ENCODE results near the gene CMPK2. TPM values are rescaled to one million over a fixed set of nuclear protein-coding genes. Genes with fewer than 3 reads are reported as not detected.

CMPK2 gene
- total and polyA plus RNA-seq, 10 of the 15 experiments (the other 5 are each of a cell fraction or from before 2014, with no cell fraction given) = 0.50 to 5.6 (median 3.2) TPM

- no peak for FAIRE-seq
- no peak for TF ChIP-seq SKIL (IDR thresholded peaks at IDR 0.05; ENCODE audit: low read depth, poor library complexity, severe bottlenecking)
- no peak for TF ChIP-seq EGR1 (IDR thresholded peaks at IDR 0.05; ENCODE audit: borderline replicate concordance in 1 of 2, low read depth in 2 of 2, low read length in 2 of 2)
- TF ChIP-seq RAD21 (IDR thresholded peaks at IDR 0.05; ENCODE audit: insufficient read depth, low read depth, low read length) = no peak
- TF ChIP-seq SUZ12 (IDR thresholded peaks at IDR 0.05; ENCODE audit: unreplicated experiment) = no peak
- TF ChIP-seq KAT2A (conservative IDR thresholded peaks at IDR 0.05; ENCODE audit: control insufficient read depth, low read depth, low read length) = no peak
- no peak for TF ChIP-seq SP1 (IDR thresholded peaks at IDR 0.05; ENCODE audit: low read depth, low read length)
- no peak for TF ChIP-seq SREBF1 (IDR thresholded peaks at IDR 0.05; ENCODE audit: low read length)
- no peak for TF ChIP-seq USF1 (IDR thresholded peaks at IDR 0.05; ENCODE audit: borderline replicate concordance, extremely low read length, insufficient read depth, low read depth, low read length)
- TF ChIP-seq POLR2AphosphoS2 (IDR thresholded peaks at IDR 0.05; ENCODE audit: low read depth, low read length) = no peak
- no peak for TF ChIP-seq BACH1 (IDR thresholded peaks at IDR 0.05; ENCODE audit: borderline replicate concordance)
- TF ChIP-seq ZBTB11 (CRISPR knock-in tag; IDR thresholded peaks at IDR 0.05) = no peak
- TF ChIP-seq POU2F2 (IDR thresholded peaks at IDR 0.05; ENCODE audit: borderline replicate concordance, low read depth, low read length) = no peak
- TF ChIP-seq SUPT20H (IDR thresholded peaks at IDR 0.05; ENCODE audit: borderline replicate concordance, control insufficient read depth, low read depth, low read length) = no peak
- TF ChIP-seq IRF3 (IDR thresholded peaks at IDR 0.05) = no peak
- no peak for TF ChIP-seq CREB1 (IDR thresholded peaks at IDR 0.05; ENCODE audit: low read depth)
- no peak for TF ChIP-seq BMI1 (IDR thresholded peaks at IDR 0.05; ENCODE audit: borderline replicate concordance)
- no peak for TF ChIP-seq ZSCAN29 (IDR thresholded peaks at IDR 0.05)
These were observed 50.8 kb downstream of the CMPK2 start for GRCh38 chr2:6814869-6815268.

More at GRCh38 chr2:6814869-6815268, 50.8 kb downstream of the CMPK2 start:
- no peak overlapping the region for H3K4me3 ChIP-seq
- no peaks in the 10 kb centered on the region for H3K79me2 ChIP-seq (ENCODE audit: control insufficient read depth, insufficient read depth, low read length)
- WGBS (ENCODE audit: insufficient coverage, insufficient replicate concordance, low lambda C conversion rate, missing lambda C conversion rate) = 23% methylated on average over 5 of the region's 5 CpGs
- H3K4me1 ChIP-seq (ENCODE audit: control insufficient read depth, insufficient read depth, low read length) = no peaks in the 10 kb centered on the region
- no peaks in the 10 kb centered on the region for H4K20me1 ChIP-seq (ENCODE audit: control insufficient read depth, insufficient read depth)
- ChIA-PET RAD21 (ENCODE audit: unreplicated experiment) (no interaction called here), POLR2A (no interaction called here), CTCF (no interaction called here), SMC1A (ENCODE audit: uncharacterized antibody, unreplicated experiment) (no interaction called here)
- no peaks in the 10 kb centered on the region for H3K9me3 ChIP-seq (replicated peaks; ENCODE audit: control insufficient read depth, insufficient read depth, low read length)
- peaks cover 0 to 2% of the 10 kb centered on the region in 2 experiments; a peak in 1 of 4 replicates for H3K27me3 ChIP-seq (replicated peaks in 1 of 2; ENCODE audit: control insufficient read depth in 2 of 2, insufficient read depth in 2 of 2, low read length in 1 of 2)
- no peaks in the 10 kb centered on the region for H3K36me3 ChIP-seq (ENCODE audit: control insufficient read depth in 2 of 2, insufficient read depth in 2 of 2, low read length in 1 of 2)
- H2AFZ ChIP-seq (ENCODE audit: control insufficient read depth, low read depth, low read length) = no peak overlapping the region
- BruUV-seq (replicated peaks) = no TSS peak
- H3K9ac ChIP-seq (ENCODE audit: control insufficient read depth, insufficient read depth, low read length) = no peak overlapping the region
- no peak overlapping the region for H3K4me2 ChIP-seq (ENCODE audit: control insufficient read depth, insufficient read depth)
- no peak overlapping the region for H3K27ac ChIP-seq (ENCODE audit: control insufficient read depth, insufficient read depth)
- ATAC-seq = no peak
- no peak for DNase-seq (ENCODE audit: low read depth, low spot score)
- intact Hi-C loops (cut with micrococcal nuclease; ENCODE audit: unreplicated experiment) = no loop called here
- in situ Hi-C loops (cut with MboI) = no loop called here

Data from GM12878 (cell line).